Activated CD8-positive, alpha-beta memory T cell treated with anti-CD3 and anti-CD28 coated beads for 48 hours (primary cell): ENCODE measurements around the gene SMIM12.
A peak's percentile ranks its signal among the peaks of the same experiment; 100 is the strongest.

Source experiments
- DNase-seq, 3 experiments: peaks; one replicate each; pipeline ENCODE4 v3.0.0-alpha.2; 2020; ENCODE audit warnings: low read depth in 2 of 3, low spot score in 2 of 3

SMIM12 gene

GRCh38 chr1:34859446-34860200 lies at the start of gene SMIM12:
Gene SMIM12 (minus strand): TSS chr1:34859749. CDS start chr1:34855977, 3,772 bp downstream.
- peak; percentile 76 to 81 (median 78) for DNase-seq

GRCh38 chr1:34908369-34908768 lies 48.8 kb upstream of the SMIM12 start:
- no peak for DNase-seq

DNA sequence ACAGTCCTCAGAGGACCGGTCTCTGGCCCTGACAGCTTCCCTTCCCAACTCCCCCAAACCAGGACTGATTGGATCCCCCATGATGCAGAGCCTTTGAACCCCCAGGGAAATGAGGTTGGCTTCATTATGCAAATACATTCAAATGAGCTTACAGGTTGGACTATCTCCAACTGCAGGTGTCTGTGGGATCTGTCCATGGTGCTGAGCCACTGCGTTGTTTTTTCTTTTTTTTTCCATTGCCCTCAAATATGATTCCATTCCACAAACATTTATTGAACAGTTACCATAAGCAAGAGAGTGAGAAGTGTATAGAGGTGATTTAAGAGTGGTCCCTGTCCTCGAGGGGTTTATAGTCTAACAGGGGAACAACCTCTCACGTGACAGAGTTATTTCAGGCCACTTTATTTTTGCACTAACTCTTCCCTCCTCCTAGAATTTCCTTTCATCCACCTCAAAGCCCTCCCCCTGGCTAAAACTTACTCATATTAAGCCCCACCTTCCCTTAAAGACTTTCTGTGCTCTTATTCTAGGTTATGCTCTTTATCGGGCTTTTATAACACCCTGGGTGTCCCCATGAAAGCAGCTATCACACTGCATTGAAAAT lies 48.0 kb upstream of the SMIM12 start:
- no peak for DNase-seq

GRCh38 chr1:34906756-34907155 lies 47.2 kb upstream of the SMIM12 start:
- DNase-seq = no peak

- DNase-seq = no peak
Measured at GRCh38 chr1:34906222-34906621, 46.7 kb upstream of the SMIM12 start.

DNA sequence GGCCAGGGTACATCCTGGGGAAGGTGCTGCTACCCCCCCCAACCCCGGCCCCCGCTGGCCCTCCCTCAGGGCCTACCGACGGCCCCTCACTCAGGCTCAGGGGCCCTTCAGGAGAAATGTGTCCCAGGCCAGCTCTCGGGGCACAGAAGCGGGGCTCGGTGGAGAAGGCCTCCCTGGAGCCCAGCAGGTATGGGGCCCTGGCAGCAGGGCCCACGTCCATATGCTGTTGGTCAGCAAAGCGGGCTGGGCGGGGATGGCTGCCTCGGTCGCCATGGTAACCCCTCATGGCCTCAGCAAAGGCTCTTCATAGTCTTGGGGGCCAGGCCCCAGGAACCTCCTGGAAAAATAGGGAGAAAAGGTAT lies 45.5 kb upstream of the SMIM12 start:
- no peak for DNase-seq

DNA sequence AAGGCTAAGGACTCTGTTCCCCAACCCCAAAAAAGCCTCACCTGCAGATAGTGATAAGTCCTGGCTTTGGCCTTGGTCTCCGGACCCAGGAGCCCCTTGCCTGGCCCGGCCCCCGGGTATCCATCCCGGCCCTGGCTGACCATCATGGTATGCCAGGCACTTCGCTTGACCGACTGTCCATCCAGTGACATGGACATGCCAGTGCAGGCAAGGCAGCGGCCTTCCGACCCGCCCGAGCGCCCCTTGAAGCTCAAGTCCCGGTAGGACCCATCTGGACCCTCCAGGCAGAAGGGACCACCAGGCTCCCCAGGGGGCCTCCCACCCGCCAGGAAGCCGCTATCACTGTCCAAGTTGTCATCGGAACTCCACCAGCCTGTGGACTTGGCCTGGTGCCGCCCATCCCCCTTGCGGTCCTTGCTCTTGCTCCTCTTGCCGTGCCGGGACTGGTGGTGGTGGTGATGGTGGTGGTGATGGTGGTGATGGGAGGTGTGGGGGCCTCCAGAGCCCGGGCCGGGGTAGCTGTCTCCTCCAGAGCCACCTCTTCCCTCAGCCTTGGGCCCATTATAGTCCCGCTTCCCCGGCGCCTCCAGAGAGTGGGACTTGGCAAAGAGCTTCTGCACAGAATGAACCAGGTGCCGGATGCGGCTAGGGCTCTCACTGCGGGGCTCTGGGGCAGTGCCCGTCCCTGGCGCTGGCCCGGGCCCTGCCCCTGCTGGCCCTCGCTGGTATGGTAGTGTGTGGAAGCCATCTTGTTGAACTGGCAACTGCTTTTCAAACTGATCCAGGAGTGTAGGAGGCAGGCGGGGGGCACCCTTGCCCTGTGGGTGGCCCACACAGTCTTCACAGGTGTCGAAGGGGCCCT lies 44.9 kb upstream of the SMIM12 start:
- no peak for DNase-seq

GRCh38 chr1:34901919-34902318 lies 42.4 kb upstream of the SMIM12 start:
- DNase-seq = no peak

DNA sequence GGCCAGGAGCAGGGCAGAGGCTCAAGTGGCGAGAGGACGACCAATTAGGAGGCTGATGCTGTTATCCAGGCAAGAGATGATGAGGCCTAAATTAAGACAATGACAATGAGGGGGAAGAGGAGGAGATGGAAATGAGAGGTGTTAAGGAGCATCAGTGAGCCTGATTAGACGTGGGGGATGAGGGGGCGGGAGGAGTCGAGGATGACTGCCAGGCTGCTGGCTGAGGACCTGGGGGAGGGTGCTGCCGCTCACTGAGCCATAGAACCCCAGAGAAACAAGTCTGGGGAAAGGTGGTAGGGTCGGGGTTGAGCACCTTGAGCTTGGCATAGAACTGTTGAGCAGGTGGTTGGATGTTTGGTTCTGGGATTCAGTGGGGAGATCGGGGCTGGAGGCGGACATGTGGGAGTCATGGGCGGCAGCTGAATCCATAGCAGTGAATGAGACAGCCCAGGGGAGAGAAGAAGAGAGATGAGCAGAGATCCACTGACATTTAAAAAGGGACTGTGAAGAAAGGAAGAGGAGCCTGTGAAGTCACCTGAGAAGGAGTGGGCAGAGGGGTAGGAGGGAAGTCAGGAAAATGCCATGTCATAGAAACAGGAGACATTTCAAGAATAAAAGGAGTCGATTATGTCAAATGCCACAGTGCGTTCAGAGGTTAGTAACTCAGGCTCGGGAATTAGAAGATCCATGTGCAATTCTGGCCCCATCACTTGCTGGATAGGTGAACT lies 41.4 kb upstream of the SMIM12 start:
- DNase-seq = no peak

DNA sequence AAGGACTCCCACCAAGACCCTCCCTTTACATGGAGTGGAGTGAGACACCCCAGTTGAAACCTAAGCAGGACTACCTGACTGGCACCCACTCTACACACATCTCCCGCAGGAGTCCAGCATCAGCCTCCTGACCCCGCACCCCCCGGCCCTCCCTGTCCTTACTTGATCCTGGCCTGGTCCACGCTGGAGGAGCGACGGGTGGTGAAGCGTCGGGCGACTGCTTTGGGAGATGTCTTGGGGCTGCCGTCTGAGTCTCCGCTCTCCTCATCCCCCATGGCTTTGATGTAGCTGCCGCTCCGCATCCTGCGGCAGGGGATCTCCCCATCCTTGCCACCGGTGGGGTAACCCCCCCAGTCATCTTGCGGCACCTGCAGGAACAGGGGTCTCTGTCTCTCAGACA lies 40.4 kb upstream of the SMIM12 start:
- DNase-seq = no peak

GRCh38 chr1:34899471-34899870 lies 39.9 kb upstream of the SMIM12 start:
- DNase-seq = no peak

- no peak for DNase-seq
Measured at GRCh38 chr1:34898330-34898761, 38.8 kb upstream of the SMIM12 start.

DNA sequence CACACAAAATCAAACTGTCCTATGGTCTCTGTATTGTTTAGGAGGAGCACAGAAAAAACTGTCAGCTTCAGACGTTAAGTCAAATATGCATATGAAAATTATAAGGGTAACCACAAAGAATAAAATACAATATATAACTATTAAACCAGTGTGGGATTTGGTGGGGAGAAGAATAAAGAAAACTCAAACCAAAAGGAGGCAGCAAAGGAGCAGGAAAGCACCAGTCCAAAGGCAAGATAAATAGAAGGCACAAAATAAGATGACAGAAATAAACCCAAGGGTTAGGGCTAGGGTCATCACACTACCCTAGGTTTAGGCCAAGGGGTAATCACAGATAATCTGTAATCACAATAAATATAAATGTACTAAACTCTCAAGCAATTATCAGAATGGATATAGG lies 37.1 kb upstream of the SMIM12 start:
- DNase-seq = no peak

GRCh38 chr1:34889705-34890104 lies 30.2 kb upstream of the SMIM12 start:
- no peak for DNase-seq

DNA sequence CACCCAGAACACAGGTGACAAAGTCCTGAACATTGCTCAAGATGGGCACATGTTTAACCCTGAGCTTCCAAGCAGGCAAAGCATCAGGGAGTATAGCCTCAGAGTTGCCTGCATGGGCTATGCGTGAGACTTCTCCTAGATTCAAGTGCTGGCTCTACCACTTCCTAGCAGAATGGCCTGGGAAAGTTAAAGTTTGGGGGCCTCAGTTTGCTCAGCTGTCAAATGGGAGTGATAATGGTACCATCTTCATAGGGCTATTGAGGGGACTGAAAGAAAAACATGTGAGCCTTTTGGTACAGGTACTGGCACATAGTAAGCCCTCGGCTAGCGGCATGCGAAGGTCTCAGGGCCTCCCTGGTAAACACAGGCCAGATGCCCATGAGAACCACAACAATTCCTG lies 28.0 kb upstream of the SMIM12 start:
- DNase-seq = no peak

- DNase-seq = peak in 2 of 3 experiments; percentile 26 to 55
Measured at GRCh38 chr1:34885405-34886247, 26.1 kb upstream of the SMIM12 start.

GRCh38 chr1:34884961-34885360 lies 25.4 kb upstream of the SMIM12 start:
- DNase-seq = no peak

DNA sequence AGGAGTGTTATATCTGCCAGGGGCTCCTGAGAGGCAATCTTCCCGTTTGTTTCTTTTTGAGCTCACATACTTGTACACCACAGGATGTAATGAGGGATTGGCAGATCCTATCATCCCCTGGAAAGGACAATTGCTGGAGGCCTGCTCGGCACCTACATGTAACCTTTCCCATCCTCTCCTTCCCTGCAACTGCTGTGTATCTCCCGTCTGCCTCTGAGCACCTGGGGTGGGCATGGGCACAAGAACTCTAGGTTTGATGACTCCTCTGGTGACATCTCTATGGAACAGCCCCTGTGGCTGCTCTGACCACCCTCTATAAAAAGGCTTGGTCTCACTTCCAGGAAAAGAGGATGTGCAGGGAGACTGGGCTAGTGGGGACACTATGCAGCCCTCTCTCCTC lies 25.0 kb upstream of the SMIM12 start:
- no peak for DNase-seq

GRCh38 chr1:34879230-34879629 lies 19.7 kb upstream of the SMIM12 start:
- no peak for DNase-seq

- DNase-seq = no peak
Measured at GRCh38 chr1:34876406-34876805, 16.9 kb upstream of the SMIM12 start.
